ENCODE data around the gene LDLRAD4. TPM values are rescaled to one million over a fixed set of nuclear protein-coding genes. Genes with fewer than 3 reads are reported as not detected.

LDLRAD4 gene
- total and polyA plus RNA-seq, 9 of the 15 experiments (the other 6 are each of a cell fraction or from before 2014, with no cell fraction given), result 0.01 TPM; not detected in 8

DNA sequence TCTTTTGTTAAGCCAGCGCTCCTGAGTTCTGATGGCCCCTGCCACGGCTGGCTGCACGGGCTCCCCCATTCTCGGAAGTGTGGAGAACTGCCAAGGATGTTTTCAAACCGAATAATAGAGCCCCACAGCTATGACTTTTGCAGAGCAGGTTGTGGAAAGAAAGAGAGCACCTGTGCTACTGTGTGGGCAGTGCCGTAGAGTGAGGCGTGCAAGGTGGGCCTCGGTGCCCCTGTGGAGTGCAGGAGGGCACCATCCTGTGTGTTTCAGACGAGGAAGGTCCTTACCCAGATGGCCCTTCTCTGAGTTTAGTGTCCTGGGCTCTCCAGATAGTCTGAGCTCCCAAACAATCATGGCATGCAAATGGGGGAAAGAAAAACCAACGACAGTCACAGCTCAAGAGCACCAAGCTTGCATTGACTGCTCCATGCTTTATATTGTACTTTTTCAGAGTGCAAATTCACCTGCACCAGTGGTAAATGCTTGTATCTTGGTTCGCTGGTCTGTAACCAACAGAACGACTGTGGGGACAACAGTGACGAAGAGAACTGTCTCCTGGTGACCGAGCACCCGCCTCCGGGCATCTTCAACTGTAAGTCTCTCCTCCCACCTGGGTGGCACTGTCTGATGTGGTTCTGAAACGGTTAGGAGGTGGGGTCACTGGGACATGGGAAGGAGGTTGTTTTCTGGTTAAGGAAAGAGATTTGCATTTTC is 219.4 kb downstream of the LDLRAD4 start:
- H3K9me1 ChIP-seq (ENCODE audit: control insufficient read depth, insufficient read depth, low read length), result no peaks in the 10 kb centered on the region
- CTCF ChIA-PET (ENCODE audit: low intra/inter-chr PET ratio), result no interaction called here
- H3K27ac ChIP-seq (ENCODE audit: extremely low read depth, low read depth, low read length), result no peak overlapping the region
- H3K4me2 ChIP-seq (ENCODE audit: insufficient read depth, low read length), result no peak overlapping the region
- H3K4me1 ChIP-seq (replicated peaks in 1 of 2; ENCODE audit: control insufficient read depth in 2 of 2, insufficient read depth in 2 of 2, low read length in 2 of 2), result no peaks in the 10 kb centered on the region
- no peak overlapping the region for H3K4me3 ChIP-seq
- no peaks in the 10 kb centered on the region for H3K36me3 ChIP-seq (ENCODE audit: control insufficient read depth, insufficient read depth, low read length)
- no peak for TF ChIP-seq MEF2D (tag; conservative IDR thresholded peaks at IDR 0.05; ENCODE audit: low read depth)
- TF ChIP-seq IFI16 (CRISPR knock-in tag; IDR thresholded peaks at IDR 0.05), result no peak
- TF ChIP-seq ZNF584 (CRISPR knock-in tag; IDR thresholded peaks at IDR 0.05; ENCODE audit: low read depth), result no peak
- TF ChIP-seq TBL1XR1 (IDR thresholded peaks at IDR 0.05; ENCODE audit: low read length in 2 of 2), result no peak
- no peak for TF ChIP-seq RFX7 (CRISPR knock-in tag; IDR thresholded peaks at IDR 0.05)
- TF ChIP-seq, protein P1, sequence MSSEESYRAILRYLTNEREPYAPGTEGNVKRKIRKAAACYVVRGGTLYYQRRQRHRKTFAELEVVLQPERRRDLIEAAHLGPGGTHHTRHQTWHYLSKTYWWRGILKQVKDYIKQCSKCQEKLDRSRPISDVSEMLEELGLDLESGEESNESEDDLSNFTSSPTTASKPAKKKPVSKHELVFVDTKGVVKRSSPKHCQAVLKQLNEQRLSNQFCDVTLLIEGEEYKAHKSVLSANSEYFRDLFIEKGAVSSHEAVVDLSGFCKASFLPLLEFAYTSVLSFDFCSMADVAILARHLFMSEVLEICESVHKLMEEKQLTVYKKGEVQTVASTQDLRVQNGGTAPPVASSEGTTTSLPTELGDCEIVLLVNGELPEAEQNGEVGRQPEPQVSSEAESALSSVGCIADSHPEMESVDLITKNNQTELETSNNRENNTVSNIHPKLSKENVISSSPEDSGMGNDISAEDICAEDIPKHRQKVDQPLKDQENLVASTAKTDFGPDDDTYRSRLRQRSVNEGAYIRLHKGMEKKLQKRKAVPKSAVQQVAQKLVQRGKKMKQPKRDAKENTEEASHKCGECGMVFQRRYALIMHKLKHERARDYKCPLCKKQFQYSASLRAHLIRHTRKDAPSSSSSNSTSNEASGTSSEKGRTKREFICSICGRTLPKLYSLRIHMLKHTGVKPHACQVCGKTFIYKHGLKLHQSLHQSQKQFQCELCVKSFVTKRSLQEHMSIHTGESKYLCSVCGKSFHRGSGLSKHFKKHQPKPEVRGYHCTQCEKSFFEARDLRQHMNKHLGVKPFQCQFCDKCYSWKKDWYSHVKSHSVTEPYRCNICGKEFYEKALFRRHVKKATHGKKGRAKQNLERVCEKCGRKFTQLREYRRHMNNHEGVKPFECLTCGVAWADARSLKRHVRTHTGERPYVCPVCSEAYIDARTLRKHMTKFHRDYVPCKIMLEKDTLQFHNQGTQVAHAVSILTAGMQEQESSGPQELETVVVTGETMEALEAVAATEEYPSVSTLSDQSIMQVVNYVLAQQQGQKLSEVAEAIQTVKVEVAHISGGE (CRISPR knock-in tag; IDR thresholded peaks at IDR 0.05), result no peak
- TF ChIP-seq NCOR1 (IDR thresholded peaks at IDR 0.05), result no peak
- no peak for TF ChIP-seq ZNF274 (IDR thresholded peaks at IDR 0.05; ENCODE audit: borderline replicate concordance, low read depth, low read length)
- no peak for TF ChIP-seq CLOCK (CRISPR knock-in tag; IDR thresholded peaks at IDR 0.05; ENCODE audit: borderline replicate concordance)
- TF ChIP-seq ZC3H8 (IDR thresholded peaks at IDR 0.05), result no peak
- TF ChIP-seq ASH1L (IDR thresholded peaks at IDR 0.05; ENCODE audit: borderline replicate concordance, low read depth, partially characterized antibody), result no peak
- no peak for TF ChIP-seq SNRNP70 (optimal IDR thresholded peaks at IDR 0.05; ENCODE audit: low read depth, low read length)
- TF ChIP-seq, protein P2, sequence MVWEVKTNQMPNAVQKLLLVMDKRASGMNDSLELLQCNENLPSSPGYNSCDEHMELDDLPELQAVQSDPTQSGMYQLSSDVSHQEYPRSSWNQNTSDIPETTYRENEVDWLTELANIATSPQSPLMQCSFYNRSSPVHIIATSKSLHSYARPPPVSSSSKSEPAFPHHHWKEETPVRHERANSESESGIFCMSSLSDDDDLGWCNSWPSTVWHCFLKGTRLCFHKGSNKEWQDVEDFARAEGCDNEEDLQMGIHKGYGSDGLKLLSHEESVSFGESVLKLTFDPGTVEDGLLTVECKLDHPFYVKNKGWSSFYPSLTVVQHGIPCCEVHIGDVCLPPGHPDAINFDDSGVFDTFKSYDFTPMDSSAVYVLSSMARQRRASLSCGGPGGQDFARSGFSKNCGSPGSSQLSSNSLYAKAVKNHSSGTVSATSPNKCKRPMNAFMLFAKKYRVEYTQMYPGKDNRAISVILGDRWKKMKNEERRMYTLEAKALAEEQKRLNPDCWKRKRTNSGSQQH (CRISPR knock-in tag; IDR thresholded peaks at IDR 0.05), result no peak
- no peak for TF ChIP-seq CREB1 (IDR thresholded peaks at IDR 0.05)
- TF ChIP-seq CREB1 (CRISPR knock-in tag; IDR thresholded peaks at IDR 0.05), result no peak
- intact Hi-C loops (cut with micrococcal nuclease), result no loop called here
- POLR2A ChIA-PET, result interaction anchor here (0.7 kb wide), 1 partner anchor 20 kb away, joined by 3 read pairs; no protein-coding TSS in a partner anchor
- 2% methylated on average over 17 of the region's 17 CpGs for WGBS (ENCODE audit: insufficient coverage, low coverage, missing lambda C conversion rate)
- no peaks in the 10 kb centered on the region for H3K79me2 ChIP-seq (ENCODE audit: control insufficient read depth, insufficient read depth, low read length)
- BruUV-seq (replicated peaks), result no TSS peak
- H4K20me1 ChIP-seq (replicated peaks; ENCODE audit: control insufficient read depth, insufficient read depth, low read length), result 0 out of 2 replicates have a peak, but pooled peaks cover 2% of the 10 kb centered on the region
- no peak overlapping the region for H3K9ac ChIP-seq (ENCODE audit: insufficient read depth in 1 of 2, low read depth in 2 of 2, low read length in 2 of 2)
- FAIRE-seq (no peak), ATAC-seq (no peak), DNase-seq (ENCODE audit: extremely low read depth in 1 of 4, low spot score in 3 of 4) (no peak)
- H3K9me3 ChIP-seq (replicated peaks; ENCODE audit: control insufficient read depth, insufficient read depth, low read depth, low read length), result no peaks in the 10 kb centered on the region
- in situ Hi-C loops (cut with MboI), result no loop called here
- no peak overlapping the region for H2AFZ ChIP-seq (ENCODE audit: low read depth, low read length)
- H3K27me3 ChIP-seq (ENCODE audit: control insufficient read depth in 2 of 2, insufficient read depth in 2 of 2, low read length in 2 of 2), result peaks cover 37 to 48% of the 10 kb centered on the region in 2 experiments

Data from K562 (cell line).